Measurements from ENCODE around the gene ABI1. TPM values are rescaled to one million over a fixed set of nuclear protein-coding genes. Genes with fewer than 3 reads are reported as not detected.

The ABI1 gene
- total RNA-seq, 2 experiments from 2014 or later = 62.4 to 76.9 TPM

DNA sequence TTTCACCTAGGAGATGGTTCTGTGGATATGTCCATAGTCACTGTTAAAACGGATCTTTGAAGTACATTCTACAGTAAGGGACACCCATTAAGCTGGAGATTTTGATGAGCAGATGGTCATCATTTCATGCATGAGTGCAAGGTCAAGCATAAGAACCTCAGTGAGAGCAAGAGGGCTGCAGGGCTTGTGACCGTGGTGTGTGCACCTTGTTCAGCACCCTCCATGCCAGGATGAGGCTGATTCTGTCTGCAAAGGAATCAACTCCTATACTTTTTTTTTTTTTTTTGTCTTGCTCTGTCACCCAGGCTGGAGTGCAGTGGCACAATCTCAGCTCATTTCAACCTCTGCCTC, 145.6 kb downstream of the ABI1 start:
- ChIA-PET POLR2A (interaction anchor here (0.7 to 1.8 kb wide), 3 partner anchors 10 to 620 kb away, joined by 3 to 6 read pairs (median 4); no protein-coding TSS in a partner anchor), CTCF (ENCODE audit: unreplicated experiment) (no interaction called here)
- Histone ChIP-seq H2AFZ (ENCODE audit: low read length) (no peak overlapping the region), H3K36me3 (ENCODE audit: insufficient read depth, low read length) (peaks cover 83% of the 10 kb centered on the region), H3K4me2 (ENCODE audit: low read length) (no peak overlapping the region), H3K27ac (ENCODE audit: low read depth, low read length, poor library complexity, severe bottlenecking) (no peak overlapping the region), H4K20me1 (ENCODE audit: insufficient read depth, low read length) (no peaks in the 10 kb centered on the region), H3K9me2 (ENCODE audit: insufficient read depth, low read length) (no peaks in the 10 kb centered on the region), H3K79me2 (ENCODE audit: insufficient read depth, low read depth, low read length) (no peaks in the 10 kb centered on the region), H3K4me1 (ENCODE audit: insufficient read depth, low read length, poor library complexity, severe bottlenecking) (no peaks in the 10 kb centered on the region), H3K4me3 (ENCODE audit: low read depth, low read length, poor library complexity, severe bottlenecking) (no peak overlapping the region), H3K9me3 (ENCODE audit: low read length) (no peaks in the 10 kb centered on the region)
- intact Hi-C loops (cut with micrococcal nuclease; ENCODE audit: unreplicated experiment) = no loop called here
- BruUV-seq (replicated peaks) = no TSS peak
- TF ChIP-seq EZH2phosphoT487 (IDR thresholded peaks at IDR 0.05; ENCODE audit: borderline replicate concordance, low read depth, low read length) = no peak
- TF ChIP-seq, protein P1, sequence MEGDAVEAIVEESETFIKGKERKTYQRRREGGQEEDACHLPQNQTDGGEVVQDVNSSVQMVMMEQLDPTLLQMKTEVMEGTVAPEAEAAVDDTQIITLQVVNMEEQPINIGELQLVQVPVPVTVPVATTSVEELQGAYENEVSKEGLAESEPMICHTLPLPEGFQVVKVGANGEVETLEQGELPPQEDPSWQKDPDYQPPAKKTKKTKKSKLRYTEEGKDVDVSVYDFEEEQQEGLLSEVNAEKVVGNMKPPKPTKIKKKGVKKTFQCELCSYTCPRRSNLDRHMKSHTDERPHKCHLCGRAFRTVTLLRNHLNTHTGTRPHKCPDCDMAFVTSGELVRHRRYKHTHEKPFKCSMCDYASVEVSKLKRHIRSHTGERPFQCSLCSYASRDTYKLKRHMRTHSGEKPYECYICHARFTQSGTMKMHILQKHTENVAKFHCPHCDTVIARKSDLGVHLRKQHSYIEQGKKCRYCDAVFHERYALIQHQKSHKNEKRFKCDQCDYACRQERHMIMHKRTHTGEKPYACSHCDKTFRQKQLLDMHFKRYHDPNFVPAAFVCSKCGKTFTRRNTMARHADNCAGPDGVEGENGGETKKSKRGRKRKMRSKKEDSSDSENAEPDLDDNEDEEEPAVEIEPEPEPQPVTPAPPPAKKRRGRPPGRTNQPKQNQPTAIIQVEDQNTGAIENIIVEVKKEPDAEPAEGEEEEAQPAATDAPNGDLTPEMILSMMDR (conservative IDR thresholded peaks at IDR 0.05; ENCODE audit: low read length) = no peak
- DNase-seq (ENCODE audit: low spot score) = no peak

DNA sequence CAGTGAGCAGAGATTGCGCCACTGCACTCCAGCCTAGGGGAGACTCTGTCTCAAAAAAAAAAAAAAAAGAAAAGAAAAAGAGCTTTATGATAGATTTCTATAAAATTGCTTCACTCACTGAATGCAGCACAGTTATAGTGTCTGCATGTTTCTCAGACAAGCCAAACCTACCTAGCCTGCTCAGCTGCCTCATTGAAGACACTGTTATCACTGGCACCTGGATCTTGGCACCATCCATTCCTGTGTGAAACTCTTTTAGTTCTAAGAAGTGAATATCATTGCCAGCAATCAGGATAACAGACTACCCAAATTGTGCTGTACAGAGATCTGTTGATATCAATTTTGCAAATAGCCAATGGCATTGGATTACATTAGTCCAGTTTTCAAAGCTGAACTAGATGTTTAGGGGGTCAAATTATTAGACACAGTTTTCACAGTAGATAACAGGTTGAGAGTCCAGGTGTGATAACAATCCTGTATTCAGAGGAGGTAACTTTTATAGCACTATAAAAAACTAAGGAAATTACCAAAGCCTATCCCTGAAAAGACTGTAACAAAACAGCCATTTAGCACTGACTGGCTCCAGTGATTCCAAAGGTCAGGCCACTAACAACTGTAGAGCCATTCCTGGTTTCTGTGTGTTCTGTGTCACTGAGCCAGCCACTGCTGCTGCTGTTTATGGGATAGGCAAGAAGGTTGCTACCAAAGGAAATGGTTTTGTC, 146.2 kb downstream of the ABI1 start:
- Histone ChIP-seq H3K79me2 (ENCODE audit: insufficient read depth, low read depth, low read length) (no peaks in the 10 kb centered on the region), H3K4me1 (ENCODE audit: insufficient read depth, low read length, poor library complexity, severe bottlenecking) (no peaks in the 10 kb centered on the region), H3K9me3 (ENCODE audit: low read length) (no peaks in the 10 kb centered on the region), H3K27ac (ENCODE audit: low read depth, low read length, poor library complexity, severe bottlenecking) (no peak overlapping the region), H3K9me2 (ENCODE audit: insufficient read depth, low read length) (no peaks in the 10 kb centered on the region), H2AFZ (ENCODE audit: low read length) (no peak overlapping the region), H4K20me1 (ENCODE audit: insufficient read depth, low read length) (no peaks in the 10 kb centered on the region), H3K36me3 (ENCODE audit: insufficient read depth, low read length) (peaks cover 80% of the 10 kb centered on the region), H3K4me2 (ENCODE audit: low read length) (no peak overlapping the region), H3K4me3 (ENCODE audit: low read depth, low read length, poor library complexity, severe bottlenecking) (no peak overlapping the region)
- TF ChIP-seq, protein P1 (conservative IDR thresholded peaks at IDR 0.05; ENCODE audit: low read length) = no peak
- no peak for TF ChIP-seq EZH2phosphoT487 (IDR thresholded peaks at IDR 0.05; ENCODE audit: borderline replicate concordance, low read depth, low read length)
- BruUV-seq (replicated peaks) = TSS peak; percentile 20
- CTCF ChIA-PET (ENCODE audit: unreplicated experiment) = no interaction called here
- no peak for DNase-seq (ENCODE audit: low spot score)
- POLR2A ChIA-PET = interaction anchor here (0.6 to 1.8 kb wide), 4 partner anchors 9 to 816 kb away, joined by 3 to 6 read pairs (median 4); no protein-coding TSS in a partner anchor
- intact Hi-C loops (cut with micrococcal nuclease; ENCODE audit: unreplicated experiment) = no loop called here

DNA sequence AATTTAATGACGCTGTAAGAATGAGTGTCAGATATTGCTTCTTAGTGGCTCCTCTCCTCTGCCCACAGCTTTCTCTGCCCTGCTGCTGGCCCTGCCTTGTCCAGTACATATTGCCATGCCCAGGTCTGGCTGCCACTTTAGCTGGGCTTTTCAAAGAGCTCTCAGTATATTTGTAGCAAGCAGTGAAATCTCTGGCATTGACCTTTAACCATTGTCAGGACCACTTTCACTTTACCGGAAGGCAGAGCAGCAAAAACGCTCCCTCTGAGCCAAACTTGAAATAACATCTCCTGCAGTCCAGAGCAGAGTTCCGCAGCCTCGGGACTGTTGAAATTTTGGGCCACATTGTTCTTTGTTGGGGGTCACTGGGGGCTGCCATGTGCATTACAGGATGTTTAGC, 149.4 kb downstream of the ABI1 start:
- no TSS peak for BruUV-seq (replicated peaks)
- intact Hi-C loops (cut with micrococcal nuclease; ENCODE audit: unreplicated experiment) = no loop called here
- POLR2A ChIA-PET = no interaction called here
- H3K79me2 ChIP-seq (ENCODE audit: insufficient read depth, low read depth, low read length) = no peaks in the 10 kb centered on the region
- no peak for TF ChIP-seq EZH2phosphoT487 (IDR thresholded peaks at IDR 0.05; ENCODE audit: borderline replicate concordance, low read depth, low read length)
- TF ChIP-seq, protein P1 (conservative IDR thresholded peaks at IDR 0.05; ENCODE audit: low read length) = no peak
- no peak overlapping the region for H3K27ac ChIP-seq (ENCODE audit: low read depth, low read length, poor library complexity, severe bottlenecking)
- H3K9me3 ChIP-seq (ENCODE audit: low read length) = no peaks in the 10 kb centered on the region
- H3K4me1 ChIP-seq (ENCODE audit: insufficient read depth, low read length, poor library complexity, severe bottlenecking) = no peaks in the 10 kb centered on the region
- no peak overlapping the region for H2AFZ ChIP-seq (ENCODE audit: low read length)
- H3K36me3 ChIP-seq (ENCODE audit: insufficient read depth, low read length) = peaks cover 80% of the 10 kb centered on the region
- H3K4me3 ChIP-seq (ENCODE audit: low read depth, low read length, poor library complexity, severe bottlenecking) = no peak overlapping the region
- H3K4me2 ChIP-seq (ENCODE audit: low read length) = no peak overlapping the region
- H4K20me1 ChIP-seq (ENCODE audit: insufficient read depth, low read length) = no peaks in the 10 kb centered on the region
- H3K9me2 ChIP-seq (ENCODE audit: insufficient read depth, low read length) = no peaks in the 10 kb centered on the region
- DNase-seq (ENCODE audit: low spot score) = no peak
- CTCF ChIA-PET (ENCODE audit: unreplicated experiment) = no interaction called here

All from OCI-LY7 (cell line).